Left cardiac atrium (tissue), 4 donors: ENCODE data around the gene VAMP5. TPM values are rescaled to one million over a fixed set of nuclear protein-coding genes. Genes with fewer than 3 reads are reported as not detected.
"Not testable (repeated sequence)": the region's sequence is repeated elsewhere in the genome, so short reads cannot be mapped to it uniquely, and the experiment has no call there.

Experiments used
- ATAC-seq, 2 donors: fragments of 200-7000 bp; cut with Tn5 transposase; one replicate each; pipeline ENCODE4 v1.9.1; 2020; ENCODE audit warnings: mild to moderate bottlenecking in 2 of 2, moderate library complexity in 2 of 2
- DNase-seq: peaks from one replicate; pipeline ENCODE4 v3.0.0-alpha.2; 2020
- intact Hi-C, 2 donors: fragments of 100-400 bp; cut with DNase I; formaldehyde crosslinking; loops; one replicate each; pipeline versions ENCODE4 v1.14.1 to v1.15.1; 2022 to 2023
- total RNA-seq, 2 donors: library from RNA; stranded (reverse); fragmentation: NEBNext Ultra II Directional; extraction: Animal tissue kit (Norgen Biotek cat#: 25700); gene quantifications; one replicate each; pipeline ENCODE4 v1.2.1, GENCODE V29; 2021
- donor health status: DM: no; HTN: yes; CAD: no.
- donor health status: DM: no; HTN: yes; CAD: no; lungs with severe emphysema.
- donor health status: DM: yes; HTN: yes; CAD: no.
- donor health status: Dilated cardiomyopathy.

The VAMP5 gene
- total RNA-seq, 2 donors from 2014 or later = 84.7 to 91.4 TPM

- ATAC-seq = no peak
- DNase-seq = no peak
- intact Hi-C loops = no loop called here
These were observed 11.7 kb downstream of the VAMP5 start for GRCh38 chr2:85596026-85596333.

GRCh38 chr2:85596486-85597143 is 12.4 kb downstream of the VAMP5 start:
- DNase-seq = no peak
- ATAC-seq = no peak
- intact Hi-C loops = no loop called here

GRCh38 chr2:85597241-85597640 is 13.0 kb downstream of the VAMP5 start:
- intact Hi-C loops = no loop called here
- DNase-seq = no peak
- ATAC-seq = no peak

DNA sequence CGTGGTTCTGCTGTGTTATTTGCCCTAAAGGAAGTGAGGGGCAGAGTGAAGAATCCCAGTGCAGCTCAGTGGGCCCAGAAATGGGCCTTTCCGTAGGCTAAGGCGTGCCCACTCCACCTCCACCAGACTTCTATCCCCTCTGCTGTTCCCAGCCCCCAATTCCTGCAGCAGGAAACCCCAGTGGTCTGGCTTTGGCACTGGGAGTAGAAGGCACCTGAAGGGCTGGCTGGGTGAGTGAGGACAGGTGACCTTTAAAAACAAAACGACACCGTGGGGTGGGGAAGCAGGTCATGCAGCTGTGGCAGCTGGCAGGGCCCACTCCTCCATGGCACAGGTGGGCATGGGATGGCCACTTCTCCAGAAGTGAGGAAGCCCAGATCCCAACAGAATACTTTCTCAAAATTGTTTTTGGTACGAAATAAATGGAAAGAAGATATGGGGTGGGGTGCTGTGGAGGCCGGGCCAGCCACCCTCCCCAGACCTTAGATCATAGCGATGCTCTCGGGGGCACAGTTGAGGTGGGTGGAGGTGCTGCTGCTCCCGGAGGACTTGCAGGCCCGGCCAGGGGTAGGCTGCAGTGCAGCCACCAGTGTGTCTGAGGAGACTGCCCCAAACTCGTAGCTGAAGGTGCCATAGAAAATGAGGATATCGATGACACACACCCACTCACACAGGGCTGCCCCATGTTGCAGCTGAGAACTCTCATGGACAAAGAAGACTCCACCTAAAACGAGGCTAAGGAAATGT is 14.5 kb downstream of the VAMP5 start:
- DNase-seq (no peak), ATAC-seq (no peak)
- intact Hi-C loops = no loop called here

GRCh38 chr2:85599468-85600234 is 15.4 kb downstream of the VAMP5 start:
- intact Hi-C loops = loop anchor here in 1 of 2 donors (5.0 kb wide), 1 partner anchor 37 kb away; the partner anchor contains the start of gene GGCX
- DNase-seq (no peak), ATAC-seq (no peak)

DNA sequence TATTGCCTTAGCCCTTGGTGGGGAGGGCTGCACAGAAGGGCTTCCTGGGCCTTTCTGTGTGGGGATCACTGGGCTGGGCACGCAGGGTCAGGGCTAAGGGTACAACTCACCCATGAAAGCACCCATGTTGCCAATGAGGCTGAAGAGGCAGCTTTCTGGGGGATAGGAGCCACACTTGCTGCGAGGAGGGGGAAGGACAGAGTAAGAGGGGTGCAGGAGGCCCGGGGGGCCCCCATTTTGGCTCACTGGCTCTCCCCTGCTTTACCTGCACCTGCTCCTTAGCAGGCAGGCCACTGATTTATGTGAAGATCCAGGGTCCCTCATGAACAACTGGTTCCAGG is 16.0 kb downstream of the VAMP5 start:
- no peak for DNase-seq
- ATAC-seq = no peak
- intact Hi-C loops = loop anchor here in 1 of 2 donors (5.0 kb wide), 1 partner anchor 38 kb away; the partner anchor contains the start of gene GGCX

DNA sequence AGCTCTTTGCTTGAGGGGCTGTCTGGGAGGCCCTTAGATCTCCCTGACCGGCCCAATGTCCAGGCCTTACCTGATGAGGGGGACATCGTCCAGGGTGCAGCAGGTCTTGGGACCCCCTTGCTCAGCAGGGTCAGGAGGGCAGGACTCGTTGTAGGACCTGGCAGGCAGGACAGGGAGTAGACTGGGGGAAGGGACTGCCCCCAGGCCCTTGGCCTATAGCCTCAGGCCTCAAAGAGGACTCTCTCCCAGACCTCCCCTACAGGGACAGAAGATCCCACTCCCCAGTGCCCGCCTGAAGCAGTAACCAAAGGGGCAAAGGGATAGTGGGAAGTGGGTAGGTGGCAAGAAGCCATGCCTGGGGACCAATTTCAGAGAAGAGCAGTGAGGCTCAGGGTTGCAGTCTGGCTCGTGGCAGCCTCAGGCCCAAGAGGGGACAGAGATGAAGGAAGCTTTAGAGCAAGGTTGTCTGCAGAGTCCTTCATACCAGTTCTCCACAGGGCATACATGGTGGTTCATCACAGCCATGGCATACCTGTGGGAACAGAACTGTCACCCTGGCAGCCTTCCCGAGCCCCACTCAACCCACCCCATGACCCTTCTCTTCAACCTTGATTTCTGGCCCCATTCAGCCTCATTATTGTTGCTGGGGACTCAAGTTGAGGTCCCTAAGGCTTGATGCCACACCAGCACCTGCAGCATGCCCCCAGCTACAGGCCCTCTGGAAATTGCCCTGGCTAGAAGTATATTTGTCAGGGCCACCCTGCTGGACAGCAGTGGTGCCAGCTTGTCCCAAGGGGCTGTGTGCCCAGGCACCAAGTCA is 16.9 kb downstream of the VAMP5 start:
- DNase-seq (no peak), ATAC-seq (no peak)
- intact Hi-C loops = loop anchor here in 1 of 2 donors (5.0 kb wide), 1 partner anchor 39 kb away; the partner anchor contains the start of gene GGCX

DNA sequence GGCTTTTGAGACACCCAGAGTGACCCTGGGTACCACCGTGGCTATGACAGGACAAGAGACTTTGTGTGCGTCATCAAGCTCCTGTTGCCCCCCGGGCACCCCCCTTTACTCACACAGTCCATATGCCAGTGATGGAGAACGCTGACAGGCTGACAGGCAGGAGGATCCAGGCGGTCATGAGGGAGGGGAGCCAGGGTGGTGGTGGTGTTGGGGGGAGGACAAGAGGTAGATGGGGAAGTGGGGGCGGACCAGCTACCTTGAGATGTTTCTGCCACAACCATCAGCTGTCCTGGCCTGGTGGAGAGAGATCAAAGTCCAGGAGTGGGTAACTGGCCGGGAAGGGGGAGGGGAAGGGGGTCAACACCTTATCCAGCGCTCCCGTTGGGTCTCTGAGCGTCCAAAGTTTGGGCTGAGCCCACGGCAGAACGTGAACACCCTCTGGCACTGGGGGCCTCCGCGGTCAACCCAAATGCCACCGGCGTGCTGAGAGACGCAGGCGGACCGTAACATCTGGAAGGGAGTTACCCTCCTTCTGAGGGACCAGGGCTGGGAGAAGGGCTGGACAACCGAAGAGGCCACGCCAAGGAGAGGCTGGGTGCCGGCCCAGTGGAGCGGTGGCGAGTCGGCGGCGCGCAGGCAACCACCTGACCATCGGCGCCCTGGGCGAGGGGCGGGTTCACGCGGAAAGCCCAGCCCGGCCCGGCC is 17.7 kb downstream of the VAMP5 start:
- ATAC-seq = peak; percentile 72 to 80
- DNase-seq = peak; percentile 80

DNA sequence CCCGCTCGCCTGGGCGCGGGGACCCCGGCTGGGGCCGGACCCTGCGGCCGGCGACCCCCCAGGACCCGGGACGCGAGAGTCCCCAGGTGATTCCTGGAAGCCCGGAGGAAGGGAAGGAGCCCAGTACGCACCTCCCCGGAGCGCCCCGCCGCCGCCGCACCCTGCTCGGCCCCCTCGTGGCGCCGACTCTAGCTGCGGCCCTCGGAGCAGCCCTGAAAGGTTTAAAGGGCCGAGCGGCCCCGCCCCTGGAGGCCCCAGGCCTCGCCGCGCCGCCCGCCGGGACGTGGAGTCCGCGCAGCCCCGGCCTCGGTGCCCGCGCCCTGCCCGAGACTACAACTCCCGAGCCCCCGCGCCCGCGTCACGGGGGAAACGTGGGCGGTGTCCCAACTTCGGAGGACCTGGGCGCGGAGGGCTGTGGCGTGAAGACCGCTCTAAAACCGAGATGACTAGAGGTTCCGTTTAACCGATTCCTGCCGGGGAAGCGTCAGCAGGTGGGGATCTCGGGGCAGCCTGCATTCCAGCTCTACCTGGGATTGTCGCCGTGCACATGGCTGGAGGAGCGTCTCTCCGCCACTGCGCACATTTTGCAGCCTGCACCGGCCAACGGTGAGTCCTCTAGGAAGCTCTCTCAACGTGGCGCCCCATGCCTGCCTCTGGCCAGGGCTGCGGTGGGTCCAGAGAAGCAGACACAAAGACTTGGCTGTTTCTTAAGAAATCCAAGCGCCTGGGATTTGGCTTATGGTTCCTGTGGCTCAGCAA is 18.4 kb downstream of the VAMP5 start, which contains the start of gene TMEM150A:
TMEM150A (minus strand) TSS at position 223 of the 759 bp plus-strand sequence. CDS start 750 bp downstream, outside the sequence.
- intact Hi-C loops = loop anchor here in 1 of 2 donors (5.0 kb wide), 1 partner anchor 40 kb away; the partner anchor contains the start of gene GGCX
- peak; percentile 97 for DNase-seq
- peak; percentile 97 for ATAC-seq

More for the DNA sequence above, 17.7 kb downstream of the VAMP5 start:
- intact Hi-C loops = loop anchor here in 1 of 2 donors (5.0 kb wide), 1 partner anchor 40 kb away; the partner anchor contains the start of gene GGCX

DNA sequence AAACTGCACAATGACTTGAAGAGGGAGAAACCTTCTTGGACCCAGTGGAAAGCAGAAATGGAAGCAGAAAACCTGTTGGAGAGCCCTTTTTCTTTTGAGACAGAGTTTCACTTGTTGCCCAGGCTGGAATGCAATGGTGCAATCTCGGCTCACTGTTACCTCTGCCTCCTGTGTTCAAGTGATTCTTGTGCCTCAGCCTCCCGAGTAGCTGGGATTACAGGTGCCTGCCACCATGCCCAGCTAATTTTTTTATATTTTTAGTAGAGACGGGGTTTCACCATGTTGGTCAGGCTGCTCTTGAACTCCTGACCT is 19.9 kb downstream of the VAMP5 start:
- ATAC-seq, DNase-seq: not testable (repeated sequence)
- intact Hi-C loops = loop anchor here in 1 of 2 donors (5.0 kb wide), 1 partner anchor 42 kb away; the partner anchor contains the start of gene GGCX

GRCh38 chr2:85604568-85605339 is 20.5 kb downstream of the VAMP5 start:
- no peak for DNase-seq
- intact Hi-C loops = loop anchor here in 1 of 2 donors (5.0 kb wide), 1 partner anchor 42 kb away; the partner anchor contains the start of gene GGCX
- ATAC-seq = no peak

DNA sequence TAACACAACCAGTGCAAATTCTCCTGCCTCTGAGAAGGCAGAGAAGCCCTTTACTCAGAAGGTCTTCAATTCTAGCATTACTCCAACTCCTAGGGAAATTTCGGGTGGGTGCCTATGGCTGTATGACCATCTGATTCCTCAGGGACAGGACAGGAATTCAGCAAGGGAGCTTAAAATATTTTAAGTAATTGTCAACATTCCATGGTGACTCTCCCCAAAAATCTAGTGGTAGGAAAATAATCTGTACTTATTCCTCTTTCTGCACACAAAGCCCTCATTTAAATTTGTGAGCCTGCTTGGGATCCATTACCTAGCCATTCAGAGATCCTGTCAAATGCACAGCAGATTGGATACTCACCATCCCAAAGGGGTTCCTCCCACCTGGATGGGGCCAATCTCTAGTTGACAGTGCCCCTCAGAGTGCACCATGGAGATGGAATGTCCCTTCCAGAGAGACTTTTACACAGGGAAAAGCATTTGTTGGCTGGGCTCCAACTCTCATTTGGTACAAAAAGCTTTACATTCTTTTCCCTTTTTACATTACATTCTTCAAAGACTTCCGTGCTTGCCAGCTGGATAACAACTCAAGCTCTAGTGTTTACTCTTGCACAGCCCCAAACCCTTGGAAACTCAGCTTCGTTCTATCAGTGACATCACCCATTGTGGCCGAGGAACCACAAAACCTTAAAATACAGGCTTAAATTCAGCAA is 21.3 kb downstream of the VAMP5 start:
- DNase-seq (no peak), ATAC-seq (no peak)
- intact Hi-C loops = no loop called here

DNA sequence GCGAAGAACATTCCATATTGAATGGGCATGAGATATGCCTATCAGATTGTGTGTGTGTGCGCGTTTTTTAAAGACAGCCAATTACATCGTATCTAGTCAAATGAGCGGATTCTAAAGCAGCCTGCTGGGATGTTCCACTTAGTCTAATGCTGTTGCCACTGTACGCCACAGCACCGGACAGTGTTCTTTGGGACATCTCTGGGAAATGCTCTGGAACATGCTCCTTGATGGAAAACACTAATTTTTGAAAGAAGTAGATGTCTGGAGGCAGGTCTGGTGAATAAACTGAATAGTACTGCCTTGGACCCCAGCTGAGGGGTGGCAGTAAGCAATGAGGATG is 21.9 kb downstream of the VAMP5 start:
- DNase-seq (no peak), ATAC-seq (no peak)
- intact Hi-C loops = no loop called here

GRCh38 chr2:85607268-85608215 is 23.3 kb downstream of the VAMP5 start:
- intact Hi-C loops = no loop called here
- ATAC-seq (no peak), DNase-seq (no peak)

DNA sequence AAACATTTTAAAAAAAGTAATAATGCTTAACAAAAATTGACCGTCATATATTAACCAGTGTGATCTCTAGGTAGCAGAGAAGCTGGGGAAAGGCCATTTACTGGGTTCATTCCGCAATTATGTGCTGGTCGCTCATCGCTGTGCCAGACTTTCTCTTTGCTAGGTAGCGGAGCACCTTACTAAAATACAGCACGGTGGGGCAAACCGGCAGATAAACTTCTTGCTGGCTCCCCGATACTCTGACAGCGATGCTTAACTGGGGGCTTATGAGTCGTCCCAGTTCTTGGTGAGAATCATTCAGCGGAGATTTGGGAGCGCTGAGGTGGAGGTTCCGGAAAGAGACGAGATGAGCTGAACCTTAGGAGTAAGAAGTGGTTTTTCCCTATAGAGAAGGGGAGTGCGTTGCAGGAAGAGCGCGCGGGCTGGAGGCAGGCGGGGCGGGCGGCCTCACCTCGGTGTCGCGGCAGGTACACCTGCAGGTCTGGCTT is 27.0 kb downstream of the VAMP5 start:
- DNase-seq = no peak
- intact Hi-C loops = no loop called here
- ATAC-seq = peak in 1 of 2 donors; percentile 4
